ENCODE results near the gene ACOT13.
A peak's percentile ranks its signal among the peaks of the same experiment; 100 is the strongest.
"Not testable (repeated sequence)": the region's sequence is repeated elsewhere in the genome, so short reads cannot be mapped to it uniquely, and the experiment has no call there.

ACOT13 gene
- 5.8 to 12.0 (median 7.6) reads per million in 4 donors for total RNA-seq

DNA sequence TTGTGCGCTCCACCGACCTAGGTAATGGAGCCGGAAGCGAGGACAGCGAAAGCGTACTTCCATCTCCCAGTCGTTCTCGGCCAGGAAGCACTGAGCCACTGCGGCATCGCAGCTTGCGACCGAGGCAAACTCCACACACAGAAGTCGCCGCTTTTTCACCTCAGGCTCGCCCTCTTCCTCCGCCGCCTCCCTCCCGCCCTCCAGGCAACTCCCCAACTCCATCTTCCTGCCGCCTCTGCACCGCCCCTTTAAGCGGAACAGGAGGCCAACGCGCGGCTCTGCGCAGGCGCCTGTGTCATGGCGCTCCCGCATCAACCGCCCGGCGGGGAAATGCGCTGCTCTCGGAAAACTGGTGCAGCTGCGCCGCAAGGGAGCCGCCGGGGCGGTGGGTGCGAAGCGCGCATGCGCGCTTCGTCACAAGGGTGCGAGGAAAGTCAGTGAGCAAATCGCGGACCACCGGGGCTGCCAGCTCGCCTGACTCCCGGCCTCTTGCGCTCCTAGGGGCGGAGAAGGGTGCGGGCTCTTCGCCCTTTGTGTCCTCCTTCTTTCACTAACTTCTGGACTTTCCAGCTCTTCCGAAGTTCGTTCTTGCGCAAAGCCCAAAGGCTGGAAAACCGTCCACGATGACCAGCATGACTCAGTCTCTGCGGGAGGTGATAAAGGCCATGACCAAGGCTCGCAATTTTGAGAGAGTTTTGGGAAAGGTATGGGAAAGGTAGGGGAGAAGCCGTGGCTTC, at the start of gene ACOT13, which contains the start of gene TDP2:
Gene ACOT13, plus strand, starts transcription at position 437 of the 737 bp plus-strand sequence. Its CDS starts 187 bp downstream, at position 624.
Gene TDP2, minus strand, starts transcription at position 259 of the 737 bp plus-strand sequence. Its CDS starts 37 bp downstream, at position 222.
- peak; percentile 94 to 98 (median 96) for DNase-seq

DNA sequence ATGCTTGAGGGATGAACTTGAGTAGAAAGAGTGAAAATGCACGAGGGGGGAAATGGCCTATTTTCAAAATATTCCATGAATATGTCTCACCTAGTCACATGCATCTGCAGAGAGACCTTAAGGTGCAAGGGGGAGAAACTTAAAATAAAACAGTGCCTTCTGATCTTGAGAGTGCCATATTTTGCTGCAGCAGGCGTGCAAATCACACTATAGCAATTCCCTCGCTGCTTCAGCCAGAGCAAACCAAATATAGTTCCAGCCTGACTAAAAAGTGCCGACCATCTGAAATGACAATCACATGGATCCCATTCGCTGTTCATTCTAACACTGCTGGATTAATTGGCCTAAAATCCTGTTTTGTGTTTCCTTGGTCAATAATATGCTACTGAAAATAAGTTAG, 47.2 kb upstream of the ACOT13 start:
- no peak for DNase-seq

DNA sequence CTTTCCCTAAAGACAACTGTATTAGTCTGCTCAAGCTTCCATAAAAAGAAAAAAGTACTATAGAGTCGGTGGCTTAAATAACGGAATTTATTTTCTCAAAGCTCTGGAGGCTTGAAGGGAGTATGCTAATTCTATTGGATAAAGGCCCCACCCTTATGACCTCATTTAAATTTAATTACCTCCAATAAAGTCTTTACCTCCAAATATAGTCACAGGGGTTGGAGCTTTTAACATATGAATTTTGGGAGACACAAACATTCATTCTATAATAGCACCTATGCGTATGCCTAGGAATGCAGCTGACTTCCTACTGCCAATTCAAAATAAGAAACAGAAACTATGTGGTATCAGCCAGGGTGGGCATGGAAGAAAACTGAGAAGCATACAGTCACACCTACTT, 46.2 kb upstream of the ACOT13 start:
- DNase-seq = no peak

DNA sequence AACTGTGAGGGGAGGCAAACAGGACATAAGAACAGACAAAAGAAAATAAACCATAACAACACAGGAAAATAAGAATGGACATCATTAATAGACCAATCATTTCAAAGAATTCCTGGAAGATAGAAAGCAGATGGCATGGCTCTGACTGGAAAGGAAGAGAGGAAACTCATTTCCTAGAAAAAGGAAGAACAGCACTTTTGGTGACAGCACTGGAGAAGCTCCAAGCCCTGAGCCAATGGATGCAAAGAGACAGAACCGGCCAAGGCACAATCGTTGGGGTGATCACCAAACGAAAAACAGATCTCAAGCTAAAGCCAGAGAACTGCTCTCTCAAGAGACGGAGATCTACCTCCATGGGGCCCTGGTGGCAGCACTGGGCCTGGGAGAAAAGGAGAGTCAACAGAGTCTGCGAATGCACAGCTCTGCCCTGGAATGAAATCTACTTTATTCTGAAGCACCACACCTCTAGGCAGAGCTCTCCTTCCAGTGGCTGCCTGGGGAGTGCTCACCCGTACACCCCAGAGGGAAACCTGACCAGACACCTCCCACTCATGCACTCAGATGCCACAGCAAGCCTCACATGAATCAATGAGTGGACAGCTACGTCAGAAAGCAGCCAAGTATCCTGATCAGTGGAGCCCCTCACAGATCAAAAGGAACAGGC, 45.1 kb upstream of the ACOT13 start:
- DNase-seq = no peak

DNA sequence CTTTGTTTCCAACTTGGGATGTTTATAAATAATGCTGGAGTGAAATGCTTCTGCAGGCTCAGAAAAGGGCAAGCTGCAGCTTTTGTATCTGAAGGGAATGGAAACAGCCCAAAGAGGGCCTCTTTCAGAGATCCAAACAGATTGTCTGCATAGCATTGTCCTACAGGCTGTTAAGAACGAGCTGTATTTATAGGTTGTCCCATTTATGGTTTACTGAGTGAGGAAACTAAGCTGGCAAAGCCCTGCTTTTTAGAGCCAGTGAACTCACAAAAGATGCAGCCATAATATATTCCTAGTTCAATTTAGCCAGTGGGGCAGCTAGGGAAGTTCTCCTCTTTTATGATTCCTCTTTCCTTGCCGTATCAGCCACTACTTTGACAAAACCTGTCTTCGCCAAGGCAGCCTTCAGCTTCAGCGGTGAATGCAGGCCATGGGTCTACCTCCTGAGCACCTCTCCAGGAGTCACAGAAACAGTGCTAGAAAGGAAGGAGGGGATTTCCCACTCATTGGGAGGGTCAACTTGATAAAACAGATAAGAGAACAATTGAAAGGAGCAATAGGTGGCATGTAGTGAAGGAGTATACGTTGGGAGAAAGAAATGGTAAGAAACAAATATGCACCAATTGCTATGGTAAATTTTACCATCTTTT, 35.9 kb upstream of the ACOT13 start:
- DNase-seq = no peak

- DNase-seq = no peak
Observed at GRCh38 chr6:24631671-24632070, 35.2 kb upstream of the ACOT13 start.

- no peak for DNase-seq
Observed at GRCh38 chr6:24632573-24632972, 34.3 kb upstream of the ACOT13 start.

GRCh38 chr6:24636681-24637080, 30.2 kb upstream of the ACOT13 start:
- DNase-seq = no peak

GRCh38 chr6:24640166-24640565, 26.7 kb upstream of the ACOT13 start:
- no peak for DNase-seq

GRCh38 chr6:24640631-24641030, 26.2 kb upstream of the ACOT13 start:
- DNase-seq = not testable (repeated sequence)

- no peak for DNase-seq
Observed at GRCh38 chr6:24642061-24642460, 24.8 kb upstream of the ACOT13 start.

GRCh38 chr6:24643920-24644319, 23.0 kb upstream of the ACOT13 start:
- DNase-seq = no peak

- no peak for DNase-seq
Observed at GRCh38 chr6:24644377-24644776, 22.5 kb upstream of the ACOT13 start.

DNA sequence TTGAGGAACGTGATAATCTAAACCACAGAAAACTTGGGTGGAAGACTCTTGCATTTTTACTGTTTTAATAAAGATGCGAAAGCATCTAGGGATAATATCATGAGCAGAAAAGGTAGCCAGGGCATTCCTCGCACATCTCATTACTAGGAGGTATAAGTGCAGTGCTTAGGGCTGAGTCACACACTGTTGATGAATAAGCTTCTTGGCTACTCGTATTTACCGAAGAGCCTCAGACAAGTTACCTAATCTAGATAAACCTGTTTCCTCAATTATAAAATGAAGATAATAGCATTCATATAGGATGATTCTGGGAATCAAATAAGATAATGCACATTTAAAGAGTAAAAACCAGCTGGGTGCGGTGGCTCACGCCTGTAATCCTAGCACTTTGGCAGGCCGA, 20.1 kb upstream of the ACOT13 start:
- no peak for DNase-seq

DNA sequence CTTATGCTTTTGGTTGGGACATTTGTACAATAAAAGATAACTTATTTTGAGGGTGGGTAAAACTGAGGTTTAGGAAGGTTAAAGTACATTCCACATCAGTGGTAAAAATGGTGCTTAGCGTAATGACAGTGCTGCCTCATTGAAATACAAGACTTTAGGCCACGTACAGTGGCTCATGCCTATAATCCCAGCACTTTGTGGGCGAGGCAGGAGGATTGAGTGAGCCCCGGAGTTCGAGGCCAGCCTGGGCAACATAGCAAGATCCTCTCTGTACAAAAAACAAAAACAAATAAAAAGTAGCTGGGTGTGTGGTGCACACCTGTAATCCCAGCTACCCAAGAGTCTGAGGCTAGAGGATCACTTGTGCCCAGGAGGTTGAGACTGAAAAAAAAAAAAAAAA, 18.6 kb upstream of the ACOT13 start:
- DNase-seq = no peak

GRCh38 chr6:24649691-24650090, 17.2 kb upstream of the ACOT13 start:
- DNase-seq = no peak

GRCh38 chr6:24650365-24650764, 16.5 kb upstream of the ACOT13 start:
- no peak for DNase-seq

DNA sequence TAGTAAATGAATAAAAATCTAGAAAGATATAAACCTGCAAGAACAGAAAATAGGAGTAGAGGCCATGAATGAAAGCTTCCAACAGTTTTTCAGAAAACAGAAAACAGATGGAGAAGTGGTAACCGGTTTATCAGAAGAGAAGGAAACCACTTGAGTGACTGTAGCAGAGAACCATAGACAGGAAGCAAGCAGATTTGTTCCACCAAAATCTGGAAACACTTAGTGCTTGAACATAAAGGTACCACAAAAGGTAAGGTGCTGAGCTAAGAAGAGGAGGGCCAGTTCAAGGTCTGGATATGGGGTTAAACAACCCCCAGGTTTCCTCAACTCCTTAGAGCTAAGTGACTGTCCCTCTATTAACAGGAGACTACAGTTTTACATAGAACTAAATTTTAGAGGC, 11.7 kb upstream of the ACOT13 start:
- no peak for DNase-seq

GRCh38 chr6:24658573-24659560, 8.0 kb upstream of the ACOT13 start:
- no peak for DNase-seq

DNA sequence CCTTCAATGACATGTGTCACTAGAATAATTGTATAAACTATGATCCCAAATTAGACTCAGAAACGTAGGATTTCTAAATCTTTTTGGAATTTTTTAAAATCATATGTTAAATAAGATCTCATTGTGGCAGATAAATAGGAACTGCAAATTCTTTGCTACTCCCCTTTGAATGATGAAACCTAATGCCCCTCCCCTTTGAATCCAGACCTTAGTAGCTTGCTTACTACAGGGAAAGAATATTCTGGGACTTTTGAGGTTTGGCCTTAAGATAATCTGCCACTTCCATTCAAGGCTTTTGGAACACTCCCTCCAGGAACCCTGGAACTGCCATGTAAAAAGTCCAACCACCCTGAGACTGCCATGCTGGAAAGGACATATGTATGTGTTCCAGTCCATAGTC, 7.3 kb upstream of the ACOT13 start:
- DNase-seq = no peak

- DNase-seq = no peak
Observed at GRCh38 chr6:24660105-24660504, 6.8 kb upstream of the ACOT13 start.

- DNase-seq = not testable (repeated sequence)
Observed at GRCh38 chr6:24661759-24662158, 5.1 kb upstream of the ACOT13 start.

Measured in T-helper 1 cell (primary cell).